Activated CD8-positive, alpha-beta memory T cell treated with anti-CD3 and anti-CD28 coated beads, Interleukin-2, amount 50 U/mL, for 1 hour (primary cell): Measurements from ENCODE around the gene FAM89A.
"Not testable (repeated sequence)": the region's sequence is repeated elsewhere in the genome, so short reads cannot be mapped to it uniquely, and the experiment has no call there.

Source experiments
- DNase-seq: peaks from one replicate; pipeline ENCODE4 v3.0.0-alpha.2; 2020; ENCODE audit errors: extremely low read depth

Gene FAM89A

GRCh38 chr1:231055271-231055670 lies 15.2 kb upstream of the FAM89A start:
- no peak for DNase-seq

GRCh38 chr1:231053493-231054162 lies 13.6 kb upstream of the FAM89A start:
- DNase-seq: no peak

GRCh38 chr1:231052777-231053176 lies 12.7 kb upstream of the FAM89A start:
- DNase-seq: no peak

- DNase-seq: not testable (repeated sequence)
Observed at GRCh38 chr1:231050932-231051331, 10.9 kb upstream of the FAM89A start.

- DNase-seq: no peak
Observed at GRCh38 chr1:231050395-231050794, 10.3 kb upstream of the FAM89A start.

GRCh38 chr1:231049121-231049979 lies 9.3 kb upstream of the FAM89A start:
- DNase-seq: no peak

GRCh38 chr1:231048419-231048818 lies 8.4 kb upstream of the FAM89A start:
- not testable (repeated sequence) for DNase-seq

- DNase-seq: not testable (repeated sequence)
Observed at GRCh38 chr1:231047529-231047928, 7.5 kb upstream of the FAM89A start.

- DNase-seq: no peak
Observed at GRCh38 chr1:231046730-231047395, 6.8 kb upstream of the FAM89A start.

- DNase-seq: not testable (repeated sequence)
Observed at GRCh38 chr1:231045921-231046729, 6.1 kb upstream of the FAM89A start.

- DNase-seq: no peak
Observed at GRCh38 chr1:231045286-231045685, 5.2 kb upstream of the FAM89A start.

- DNase-seq: no peak
Observed at GRCh38 chr1:231044588-231044987, 4.5 kb upstream of the FAM89A start.

- DNase-seq: no peak
Observed at GRCh38 chr1:231041719-231042261, 1.7 kb upstream of the FAM89A start.

- DNase-seq: no peak
Observed at GRCh38 chr1:231040800-231041718, 1.0 kb upstream of the FAM89A start.

GRCh38 chr1:231039161-231040018 lies 664 bp downstream of the FAM89A start:
- no peak for DNase-seq

- DNase-seq: no peak
Observed at GRCh38 chr1:231037585-231038517, 2.2 kb downstream of the FAM89A start.

- no peak for DNase-seq
Observed at GRCh38 chr1:231036416-231036815, 3.6 kb downstream of the FAM89A start.

GRCh38 chr1:231035799-231036198 lies 4.3 kb downstream of the FAM89A start:
- no peak for DNase-seq
